Stomach (tissue), 4 donors: ENCODE measurements around the gene ELL2.

Experiments used
- CTCF ChIP-seq, 7 experiments: fragments of 450-650 bp in 4 of 7; fragments of 200-600 bp in 3 of 7; sonication (generic) in 3 of 7; IDR thresholded peaks; one replicate each; pipeline ENCODE4 v1.5.1; 2016 to 2019; ENCODE audit warnings: antibody characterized with exemption in 7 of 7, control low read depth in 2 of 7, mild to moderate bottlenecking in 1 of 7
- EP300 ChIP-seq: sonication (generic); formaldehyde crosslinking; IDR thresholded peaks from one replicate; pipeline ENCODE4 v1.6.1; 2017; ENCODE audit warnings: antibody characterized with exemption
- POLR2A ChIP-seq, 4 donors: fragments of 450-650 bp; IDR thresholded peaks; one replicate each; pipeline ENCODE4 v1.6.1; 2016; ENCODE audit warnings: antibody characterized with exemption in 4 of 4, control low read depth in 2 of 4, mild to moderate bottlenecking in 1 of 4, moderate library complexity in 1 of 4

GRCh38 chr5:95840956-95841705 lies 120.5 kb downstream of the ELL2 start:
- TF ChIP-seq CTCF (IDR thresholded peaks at IDR 0.05) = no peak
- TF ChIP-seq POLR2A (IDR thresholded peaks at IDR 0.05) = no peak
- TF ChIP-seq EP300 = no peak
